GM12864 (cell line): ENCODE data around the gene OIT3.

Experiments
- DNase-seq: peaks from one replicate; pipeline ENCODE4 v3.0.0-alpha.2; 2011; ENCODE audit warnings: low read depth
- H3K4me3 ChIP-seq: 2 replicates; pipeline ENCODE4 v1.5.1; 2011; ENCODE audit warnings: mild to moderate bottlenecking, low read depth, low read length, control low read depth
- CTCF ChIP-seq: IDR thresholded peaks from 2 replicates; pipeline ENCODE4 v1.5.1; 2011; ENCODE audit warnings: low read depth, mild to moderate bottlenecking, moderate library complexity, low read length, control low read depth, inconsistent platforms; ENCODE audit errors: missing control alignments

Gene OIT3

GRCh38 chr10:72954596-72955554 is 61.3 kb downstream of the OIT3 start, which contains the start of gene PLA2G12B:
Gene PLA2G12B, minus strand, starts transcription at chr10:72954806. Its CDS starts 121 bp downstream, at chr10:72954685.
- no peak for TF ChIP-seq CTCF
- no peak for DNase-seq
- no peak within 1 kb of the TSS for H3K4me3 ChIP-seq

- DNase-seq: no peak
- no peak for TF ChIP-seq CTCF
- no peak overlapping the region for H3K4me3 ChIP-seq
Measured at GRCh38 chr10:72956001-72956400, 62.5 kb downstream of the OIT3 start.

GRCh38 chr10:72976886-72977285 is 83.3 kb downstream of the OIT3 start:
- no peak for DNase-seq

GRCh38 chr10:72979709-72980108 is 86.2 kb downstream of the OIT3 start:
- no peak for TF ChIP-seq CTCF
- no peak overlapping the region for H3K4me3 ChIP-seq
- no peak for DNase-seq

More at GRCh38 chr10:72976886-72977285, 83.3 kb downstream of the OIT3 start:
- no peak for TF ChIP-seq CTCF
- no peak overlapping the region for H3K4me3 ChIP-seq

- no peak overlapping the region for H3K4me3 ChIP-seq
- no peak for TF ChIP-seq CTCF
- no peak for DNase-seq
Measured at GRCh38 chr10:72980348-72980747, 86.8 kb downstream of the OIT3 start.

- no peak for DNase-seq
- no peak for TF ChIP-seq CTCF
- H3K4me3 ChIP-seq: no peak overlapping the region
Measured at GRCh38 chr10:72981028-72981881, 87.7 kb downstream of the OIT3 start.
